ENCODE data around the gene ZNF331. TPM values are rescaled to one million over a fixed set of nuclear protein-coding genes. Genes with fewer than 3 reads are reported as not detected.

Gene ZNF331
- total and polyA plus RNA-seq, 2 donors (not counting 1 experiment from before 2014, with no cell fraction given), result 4.8 to 16.2 TPM

GRCh38 chr19:53595510-53595867 lies 57.5 kb downstream of the ZNF331 start:
- no peaks in the 10 kb centered on the region for H3K9me3 ChIP-seq (ENCODE audit: control insufficient read depth, insufficient read depth, low read depth, low read length)
- no peaks in the 10 kb centered on the region for H3K36me3 ChIP-seq (ENCODE audit: control insufficient read depth, insufficient read depth, low read length)
- no peaks in the 10 kb centered on the region for H3K79me2 ChIP-seq (ENCODE audit: control insufficient read depth, insufficient read depth, low read length)
- H4K20me1 ChIP-seq (ENCODE audit: control insufficient read depth, extremely low read depth, insufficient read depth, low read length), result no peaks in the 10 kb centered on the region
- H3K27me3 ChIP-seq (ENCODE audit: control insufficient read depth, insufficient read depth, low read length), result no peaks in the 10 kb centered on the region
- H3K4me1 ChIP-seq (ENCODE audit: control insufficient read depth, extremely low read depth, insufficient read depth, low read length), result no peaks in the 10 kb centered on the region
- no peak overlapping the region for H3K4me2 ChIP-seq (ENCODE audit: extremely low read depth, insufficient read depth, low read length)
- DNase-seq (ENCODE audit: low read depth in 2 of 2), result no peak
- H3K27ac ChIP-seq (ENCODE audit: insufficient read depth, low read length), result no peak overlapping the region
- H3K9ac ChIP-seq (ENCODE audit: insufficient read depth, low read length), result no peak overlapping the region
- TF ChIP-seq, protein P1, sequence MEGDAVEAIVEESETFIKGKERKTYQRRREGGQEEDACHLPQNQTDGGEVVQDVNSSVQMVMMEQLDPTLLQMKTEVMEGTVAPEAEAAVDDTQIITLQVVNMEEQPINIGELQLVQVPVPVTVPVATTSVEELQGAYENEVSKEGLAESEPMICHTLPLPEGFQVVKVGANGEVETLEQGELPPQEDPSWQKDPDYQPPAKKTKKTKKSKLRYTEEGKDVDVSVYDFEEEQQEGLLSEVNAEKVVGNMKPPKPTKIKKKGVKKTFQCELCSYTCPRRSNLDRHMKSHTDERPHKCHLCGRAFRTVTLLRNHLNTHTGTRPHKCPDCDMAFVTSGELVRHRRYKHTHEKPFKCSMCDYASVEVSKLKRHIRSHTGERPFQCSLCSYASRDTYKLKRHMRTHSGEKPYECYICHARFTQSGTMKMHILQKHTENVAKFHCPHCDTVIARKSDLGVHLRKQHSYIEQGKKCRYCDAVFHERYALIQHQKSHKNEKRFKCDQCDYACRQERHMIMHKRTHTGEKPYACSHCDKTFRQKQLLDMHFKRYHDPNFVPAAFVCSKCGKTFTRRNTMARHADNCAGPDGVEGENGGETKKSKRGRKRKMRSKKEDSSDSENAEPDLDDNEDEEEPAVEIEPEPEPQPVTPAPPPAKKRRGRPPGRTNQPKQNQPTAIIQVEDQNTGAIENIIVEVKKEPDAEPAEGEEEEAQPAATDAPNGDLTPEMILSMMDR (conservative IDR thresholded peaks at IDR 0.05 in 1 of 2, IDR thresholded peaks at IDR 0.05 in 1 of 2; ENCODE audit: low read depth in 1 of 2, low read length in 2 of 2), result no peak
- no peak for TF ChIP-seq EZH2 (IDR thresholded peaks at IDR 0.05; ENCODE audit: low read length, missing control alignments)
- no peak overlapping the region for H2AFZ ChIP-seq (ENCODE audit: low read length)
- H3K4me3 ChIP-seq (replicated peaks in 1 of 4; ENCODE audit: control extremely low read depth in 1 of 4, insufficient read depth in 1 of 4, low read depth in 3 of 4, low read length in 4 of 4), result no peak overlapping the region

DNA sequence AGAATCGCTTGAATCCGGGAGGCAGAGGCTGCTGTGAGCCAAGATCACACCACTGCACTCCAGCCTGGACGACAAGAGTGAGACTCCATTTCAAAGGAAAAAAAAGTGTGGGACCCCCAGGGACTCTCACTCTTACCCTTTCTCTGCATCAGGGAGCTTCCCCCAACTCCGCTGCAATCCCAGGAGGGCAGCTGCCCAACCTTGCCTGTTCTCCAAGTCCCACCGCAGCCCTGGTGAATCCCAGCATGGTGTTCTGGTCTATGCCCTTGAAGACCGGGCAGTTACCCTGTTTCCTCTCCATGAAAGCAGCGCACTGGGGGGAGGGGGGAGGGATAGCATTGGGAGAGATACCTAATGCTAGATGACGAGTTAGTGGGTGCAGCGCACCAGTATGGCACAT lies 58.1 kb downstream of the ZNF331 start:
- no peak overlapping the region for H3K27ac ChIP-seq (ENCODE audit: insufficient read depth, low read length)
- no peak for TF ChIP-seq EZH2 (IDR thresholded peaks at IDR 0.05; ENCODE audit: low read length, missing control alignments)
- TF ChIP-seq, protein P1 (conservative IDR thresholded peaks at IDR 0.05 in 1 of 2, IDR thresholded peaks at IDR 0.05 in 1 of 2; ENCODE audit: low read depth in 1 of 2, low read length in 2 of 2), result no peak
- no peak overlapping the region for H3K4me2 ChIP-seq (ENCODE audit: extremely low read depth, insufficient read depth, low read length)
- DNase-seq (ENCODE audit: low read depth in 2 of 2), result no peak
- no peak overlapping the region for H2AFZ ChIP-seq (ENCODE audit: low read length)
- no peaks in the 10 kb centered on the region for H3K4me1 ChIP-seq (ENCODE audit: control insufficient read depth, extremely low read depth, insufficient read depth, low read length)
- no peak overlapping the region for H3K9ac ChIP-seq (ENCODE audit: insufficient read depth, low read length)
- H4K20me1 ChIP-seq (ENCODE audit: control insufficient read depth, extremely low read depth, insufficient read depth, low read length), result no peaks in the 10 kb centered on the region
- no peak overlapping the region for H3K4me3 ChIP-seq (replicated peaks in 1 of 4; ENCODE audit: control extremely low read depth in 1 of 4, insufficient read depth in 1 of 4, low read depth in 3 of 4, low read length in 4 of 4)
- H3K9me3 ChIP-seq (ENCODE audit: control insufficient read depth, insufficient read depth, low read depth, low read length), result no peaks in the 10 kb centered on the region
- H3K79me2 ChIP-seq (ENCODE audit: control insufficient read depth, insufficient read depth, low read length), result no peaks in the 10 kb centered on the region
- H3K27me3 ChIP-seq (ENCODE audit: control insufficient read depth, insufficient read depth, low read length), result no peaks in the 10 kb centered on the region
- no peaks in the 10 kb centered on the region for H3K36me3 ChIP-seq (ENCODE audit: control insufficient read depth, insufficient read depth, low read length)

DNA sequence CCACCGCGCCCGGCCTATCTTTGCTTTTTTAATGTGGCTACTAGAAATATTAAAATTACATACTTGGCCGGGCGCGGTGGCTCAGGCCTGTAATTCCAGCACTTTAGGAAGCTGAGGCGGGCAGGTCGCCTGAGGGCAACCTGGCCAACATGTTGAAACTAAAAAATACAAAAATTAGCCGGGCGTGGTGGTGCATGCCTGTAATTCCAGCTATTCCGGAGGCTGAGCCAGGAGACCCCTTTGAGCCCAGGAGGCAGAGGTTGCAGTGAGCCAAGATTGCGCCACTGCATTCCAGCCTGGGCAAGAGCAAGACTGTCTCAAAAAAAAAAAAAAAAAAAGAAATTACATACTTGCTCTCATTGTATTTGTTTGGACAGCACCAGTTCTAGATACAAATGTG lies 59.1 kb downstream of the ZNF331 start:
- no peak for DNase-seq (ENCODE audit: low read depth in 2 of 2)
- Histone ChIP-seq H2AFZ (ENCODE audit: low read length) (no peak overlapping the region), H3K4me1 (ENCODE audit: control insufficient read depth, extremely low read depth, insufficient read depth, low read length) (no peaks in the 10 kb centered on the region), H3K36me3 (ENCODE audit: control insufficient read depth, insufficient read depth, low read length) (no peaks in the 10 kb centered on the region), H3K27ac (ENCODE audit: insufficient read depth, low read length) (no peak overlapping the region), H3K9ac (ENCODE audit: insufficient read depth, low read length) (no peak overlapping the region), H3K9me3 (ENCODE audit: control insufficient read depth, insufficient read depth, low read depth, low read length) (no peaks in the 10 kb centered on the region), H3K27me3 (ENCODE audit: control insufficient read depth, insufficient read depth, low read length) (no peaks in the 10 kb centered on the region), H4K20me1 (ENCODE audit: control insufficient read depth, extremely low read depth, insufficient read depth, low read length) (no peaks in the 10 kb centered on the region), H3K4me3 (replicated peaks in 1 of 4; ENCODE audit: control extremely low read depth in 1 of 4, insufficient read depth in 1 of 4, low read depth in 3 of 4, low read length in 4 of 4) (no peak overlapping the region), H3K4me2 (ENCODE audit: extremely low read depth, insufficient read depth, low read length) (no peak overlapping the region), H3K79me2 (ENCODE audit: control insufficient read depth, insufficient read depth, low read length) (no peaks in the 10 kb centered on the region)
- no peak for TF ChIP-seq EZH2 (IDR thresholded peaks at IDR 0.05; ENCODE audit: low read length, missing control alignments)
- TF ChIP-seq, protein P1 (conservative IDR thresholded peaks at IDR 0.05 in 1 of 2, IDR thresholded peaks at IDR 0.05 in 1 of 2; ENCODE audit: low read depth in 1 of 2, low read length in 2 of 2), result no peak
